ENCODE results near the gene PRRT2.

DNA sequence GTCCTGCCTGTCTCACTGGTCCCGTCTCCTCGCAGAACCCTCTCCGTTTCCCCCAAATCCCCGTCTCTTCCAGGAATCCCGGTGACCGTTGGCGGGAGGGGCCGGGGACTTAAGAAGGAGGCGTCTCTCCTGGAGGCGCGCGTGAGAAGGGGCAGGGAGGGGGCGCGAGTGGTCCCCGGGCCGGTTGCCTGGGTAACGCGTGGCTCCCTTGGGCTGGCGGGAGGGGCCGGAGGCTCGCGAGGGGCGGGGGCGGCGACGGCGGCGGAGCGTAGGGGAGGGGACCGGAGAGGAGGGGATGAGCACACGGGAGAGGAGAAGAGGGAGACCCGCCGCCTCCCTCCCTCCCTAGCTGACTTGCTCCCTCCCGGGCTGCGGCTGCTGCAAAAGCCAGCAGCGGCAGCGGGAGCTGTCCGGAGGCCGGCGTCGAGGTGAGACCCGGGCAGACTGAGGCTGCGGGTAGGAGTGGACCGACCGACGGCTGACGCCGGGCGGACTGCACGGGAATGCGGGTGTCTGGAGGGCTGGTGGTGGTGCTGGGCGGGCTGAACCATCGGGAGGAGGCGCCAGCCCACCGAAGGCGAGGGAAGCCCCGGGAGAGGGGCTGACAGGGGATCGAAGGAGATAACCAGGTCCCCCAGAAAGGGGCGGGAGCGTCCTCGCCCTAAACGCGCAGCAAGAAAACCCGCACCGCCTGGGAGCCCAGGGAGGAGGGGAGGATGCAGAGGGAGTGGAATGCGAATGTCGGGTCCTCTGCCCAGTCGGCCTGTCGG lies at the start of gene PRRT2:
- TF ChIP-seq, protein P1, sequence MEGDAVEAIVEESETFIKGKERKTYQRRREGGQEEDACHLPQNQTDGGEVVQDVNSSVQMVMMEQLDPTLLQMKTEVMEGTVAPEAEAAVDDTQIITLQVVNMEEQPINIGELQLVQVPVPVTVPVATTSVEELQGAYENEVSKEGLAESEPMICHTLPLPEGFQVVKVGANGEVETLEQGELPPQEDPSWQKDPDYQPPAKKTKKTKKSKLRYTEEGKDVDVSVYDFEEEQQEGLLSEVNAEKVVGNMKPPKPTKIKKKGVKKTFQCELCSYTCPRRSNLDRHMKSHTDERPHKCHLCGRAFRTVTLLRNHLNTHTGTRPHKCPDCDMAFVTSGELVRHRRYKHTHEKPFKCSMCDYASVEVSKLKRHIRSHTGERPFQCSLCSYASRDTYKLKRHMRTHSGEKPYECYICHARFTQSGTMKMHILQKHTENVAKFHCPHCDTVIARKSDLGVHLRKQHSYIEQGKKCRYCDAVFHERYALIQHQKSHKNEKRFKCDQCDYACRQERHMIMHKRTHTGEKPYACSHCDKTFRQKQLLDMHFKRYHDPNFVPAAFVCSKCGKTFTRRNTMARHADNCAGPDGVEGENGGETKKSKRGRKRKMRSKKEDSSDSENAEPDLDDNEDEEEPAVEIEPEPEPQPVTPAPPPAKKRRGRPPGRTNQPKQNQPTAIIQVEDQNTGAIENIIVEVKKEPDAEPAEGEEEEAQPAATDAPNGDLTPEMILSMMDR (IDR thresholded peaks at IDR 0.05): no peak
- TF ChIP-seq POLR2AphosphoS5 (IDR thresholded peaks at IDR 0.05) (no peak), EP300 (IDR thresholded peaks at IDR 0.05) (no peak), POLR2A (IDR thresholded peaks at IDR 0.05; ENCODE audit: low read depth) (no peak)
